Fibroblast of villous mesenchyme (primary cell): ENCODE data around the gene VPS35L. TPM values are rescaled to one million over a fixed set of nuclear protein-coding genes. Genes with fewer than 3 reads are reported as not detected.
A peak's percentile ranks its signal among the peaks of the same experiment; 100 is the strongest.

ENCODE experiments used
- DNase-seq: peaks from one replicate; pipeline ENCODE4 v3.0.0-alpha.2; 2010; ENCODE audit warnings: low read depth
- H3K4me3 ChIP-seq: 2 replicates; pipeline ENCODE4 v1.5.1; 2011; ENCODE audit warnings: low read depth, mild to moderate bottlenecking, low read length
- total RNA-seq: library from RNA; depleted of rRNA; stranded (reverse); fragments of >200 nt; gene quantifications from 2 replicates; pipeline ENCODE4 v1.2.3, GENCODE V29; 2012
- TF ChIP-seq, protein P1 (sequence below): IDR thresholded peaks from 2 replicates; pipeline ENCODE4 v1.5.1; 2012; ENCODE audit warnings: low read depth, mild to moderate bottlenecking, low read length; ENCODE audit not compliant: insufficient read depth

VPS35L gene
- total RNA-seq, 1 donor: 67.4 TPM

DNA sequence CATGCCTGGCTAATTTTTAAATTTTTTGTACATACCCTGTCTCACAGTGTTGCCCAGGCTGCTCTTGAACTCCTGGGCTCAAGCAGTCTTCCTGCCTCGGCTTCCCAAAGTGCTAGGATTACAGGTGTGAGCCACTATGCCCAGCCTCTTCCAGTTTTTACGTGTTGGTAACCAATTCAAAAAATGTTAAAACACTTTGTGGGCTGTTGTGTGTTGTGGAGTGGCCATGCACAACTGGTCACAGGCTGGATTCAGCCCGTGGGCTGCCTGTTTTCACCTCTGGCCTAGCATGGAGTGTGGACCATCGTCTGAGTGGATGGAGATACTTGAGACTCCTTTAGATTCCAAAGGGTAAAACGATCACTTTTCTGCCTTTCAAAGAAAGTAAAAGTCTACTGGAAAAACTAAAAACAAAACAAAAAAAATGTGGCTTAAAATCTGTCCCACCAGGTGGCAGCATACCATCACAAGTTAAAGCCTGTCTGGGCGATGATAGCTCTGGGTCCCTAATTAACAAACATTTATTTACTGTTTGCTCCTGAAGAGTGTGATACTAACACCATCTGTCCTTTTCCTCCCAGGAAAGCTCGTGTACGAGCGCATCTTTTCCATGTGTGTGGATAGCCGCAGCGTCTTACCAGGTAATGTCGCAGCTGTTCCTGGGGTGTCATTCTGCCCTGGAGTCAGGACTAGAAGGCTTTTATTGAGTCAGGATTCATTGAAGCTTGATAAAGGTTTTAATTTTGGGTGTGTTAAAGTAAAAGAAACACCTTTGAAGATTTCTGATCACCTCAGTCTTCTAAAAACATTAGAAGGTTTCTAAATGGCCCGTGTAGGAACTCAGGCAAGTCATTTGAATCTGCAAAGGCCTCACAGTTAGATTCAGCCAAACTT lies 45.8 kb downstream of the VPS35L start:
- TF ChIP-seq, protein P1, sequence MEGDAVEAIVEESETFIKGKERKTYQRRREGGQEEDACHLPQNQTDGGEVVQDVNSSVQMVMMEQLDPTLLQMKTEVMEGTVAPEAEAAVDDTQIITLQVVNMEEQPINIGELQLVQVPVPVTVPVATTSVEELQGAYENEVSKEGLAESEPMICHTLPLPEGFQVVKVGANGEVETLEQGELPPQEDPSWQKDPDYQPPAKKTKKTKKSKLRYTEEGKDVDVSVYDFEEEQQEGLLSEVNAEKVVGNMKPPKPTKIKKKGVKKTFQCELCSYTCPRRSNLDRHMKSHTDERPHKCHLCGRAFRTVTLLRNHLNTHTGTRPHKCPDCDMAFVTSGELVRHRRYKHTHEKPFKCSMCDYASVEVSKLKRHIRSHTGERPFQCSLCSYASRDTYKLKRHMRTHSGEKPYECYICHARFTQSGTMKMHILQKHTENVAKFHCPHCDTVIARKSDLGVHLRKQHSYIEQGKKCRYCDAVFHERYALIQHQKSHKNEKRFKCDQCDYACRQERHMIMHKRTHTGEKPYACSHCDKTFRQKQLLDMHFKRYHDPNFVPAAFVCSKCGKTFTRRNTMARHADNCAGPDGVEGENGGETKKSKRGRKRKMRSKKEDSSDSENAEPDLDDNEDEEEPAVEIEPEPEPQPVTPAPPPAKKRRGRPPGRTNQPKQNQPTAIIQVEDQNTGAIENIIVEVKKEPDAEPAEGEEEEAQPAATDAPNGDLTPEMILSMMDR: peak; percentile 59
- peak; percentile 65 for DNase-seq
- no peak overlapping the region for H3K4me3 ChIP-seq

DNA sequence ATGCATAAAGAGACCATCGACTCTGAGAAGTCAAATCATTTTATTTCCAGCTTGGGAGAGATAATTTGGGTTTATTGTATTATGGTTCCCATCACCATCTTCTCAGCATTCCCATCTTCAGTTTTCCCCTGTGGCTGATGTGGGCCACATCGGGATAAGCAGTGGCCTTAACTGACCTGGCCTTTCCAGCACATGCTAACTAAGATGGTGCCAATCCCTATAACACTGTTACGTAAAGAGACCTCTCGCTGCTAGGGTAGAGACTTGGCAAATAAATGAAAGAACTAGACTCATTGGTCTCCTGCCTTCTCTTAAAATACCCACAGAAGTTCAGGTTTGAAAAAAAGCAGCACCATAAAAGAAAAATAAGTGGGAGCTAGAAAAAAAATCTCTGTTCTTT lies 49.4 kb downstream of the VPS35L start:
- H3K4me3 ChIP-seq: no peak overlapping the region
- TF ChIP-seq, protein P1: no peak
- no peak for DNase-seq

DNA sequence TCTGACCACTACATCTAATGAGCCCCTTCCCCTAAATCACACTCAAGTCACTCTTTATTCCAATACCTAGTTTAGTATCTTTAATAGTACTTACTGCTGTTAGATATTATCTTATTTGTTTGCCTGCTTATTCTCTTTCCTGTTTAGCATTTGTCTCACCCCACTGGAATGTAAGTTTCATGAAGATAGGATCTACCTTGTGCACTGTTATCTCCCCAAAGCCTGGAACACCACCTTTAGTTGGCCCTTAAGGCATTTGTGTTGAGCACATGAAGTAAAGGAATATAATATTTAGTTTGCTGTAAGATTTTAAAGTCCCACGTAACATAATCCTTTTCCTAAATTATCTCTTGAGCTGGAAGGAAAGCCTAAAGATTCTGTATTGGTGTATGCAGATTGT lies 50.2 kb downstream of the VPS35L start:
- TF ChIP-seq, protein P1: no peak
- DNase-seq: no peak
- no peak overlapping the region for H3K4me3 ChIP-seq

GRCh38 chr16:19607616-19608280 lies 52.2 kb downstream of the VPS35L start:
- peak; percentile 13 for DNase-seq
- TF ChIP-seq, protein P1: no peak
- H3K4me3 ChIP-seq: no peak overlapping the region

DNA sequence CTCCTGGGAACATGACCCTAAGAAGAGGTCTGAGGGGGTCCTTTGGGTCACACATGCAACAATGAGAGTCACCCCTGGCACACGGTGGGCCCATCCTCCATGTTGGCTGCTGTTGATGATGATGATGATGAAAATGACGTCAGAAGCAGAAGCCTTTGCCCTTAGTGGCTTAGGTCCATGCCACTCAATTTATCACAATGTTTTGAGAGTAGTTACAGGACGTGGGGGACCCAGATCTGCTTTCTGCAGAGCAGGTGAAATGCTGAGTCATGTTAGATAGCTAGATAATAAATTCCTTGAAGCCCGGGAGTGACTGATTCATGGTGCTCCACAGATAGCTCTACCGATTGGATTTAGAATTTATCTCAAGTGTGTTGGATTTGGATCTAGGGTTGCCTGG lies 53.9 kb downstream of the VPS35L start:
- TF ChIP-seq, protein P1: no peak
- no peak for DNase-seq
- H3K4me3 ChIP-seq: no peak overlapping the region

DNA sequence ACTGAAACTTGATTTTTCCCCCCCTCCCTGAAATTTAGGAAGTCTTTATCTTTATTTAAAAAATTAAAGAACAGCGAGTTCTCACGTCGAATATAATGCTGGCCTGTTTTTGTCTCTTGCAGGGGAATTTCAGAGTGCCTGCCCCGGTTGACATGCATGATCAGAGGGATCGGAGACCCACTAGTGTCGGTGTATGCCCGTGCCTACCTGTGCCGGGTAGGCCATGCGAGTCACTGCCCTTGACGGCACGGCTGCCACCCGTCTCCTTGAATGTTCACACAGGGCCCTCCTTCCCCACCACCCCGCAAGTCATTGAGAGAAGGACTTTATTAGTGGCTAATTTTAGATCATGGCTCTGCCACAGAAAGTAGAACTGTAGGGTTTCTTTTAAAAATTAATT lies 54.7 kb downstream of the VPS35L start:
- no peak for DNase-seq
- H3K4me3 ChIP-seq: no peak overlapping the region
- TF ChIP-seq, protein P1: no peak
